Cardiac septum (tissue), 1 donor: ENCODE measurements around the gene TNP2. TPM values are rescaled to one million over a fixed set of nuclear protein-coding genes. Genes with fewer than 3 reads are reported as not detected.

Source experiments
- DNase-seq: peaks from one replicate; pipeline ENCODE4 v3.0.0-alpha.2; 2020; ENCODE audit warnings: low spot score
- intact Hi-C: fragments of 100-400 bp; cut with DNase I; formaldehyde crosslinking; loops from one replicate; pipeline ENCODE4 v1.14.0; 2022
- total RNA-seq: library from RNA; stranded (reverse); fragmentation: NEBNext Ultra II Directional; extraction: Animal tissue kit (Norgen Biotek cat#: 25700); gene quantifications from one replicate; pipeline ENCODE4 v1.2.1, GENCODE V29; 2021
- donor health status: DM: no; HTN: no; CAD: no.

The TNP2 gene
- total RNA-seq, 1 donor from 2014 or later, result not detected

- DNase-seq, result no peak
- intact Hi-C loops, result no loop called here
Measured at GRCh38 chr16:11280616-11281522, 11.7 kb upstream of the TNP2 start, which contains the start of gene PRM1. Gene PRM1, minus strand, starts transcription at chr16:11281330. Its CDS starts 92 bp downstream, at chr16:11281238.

GRCh38 chr16:11278681-11279628 lies 9.8 kb upstream of the TNP2 start:
- intact Hi-C loops, result no loop called here
- no peak for DNase-seq

- intact Hi-C loops, result no loop called here
Measured at GRCh38 chr16:11277607-11278337, 8.6 kb upstream of the TNP2 start.

DNA sequence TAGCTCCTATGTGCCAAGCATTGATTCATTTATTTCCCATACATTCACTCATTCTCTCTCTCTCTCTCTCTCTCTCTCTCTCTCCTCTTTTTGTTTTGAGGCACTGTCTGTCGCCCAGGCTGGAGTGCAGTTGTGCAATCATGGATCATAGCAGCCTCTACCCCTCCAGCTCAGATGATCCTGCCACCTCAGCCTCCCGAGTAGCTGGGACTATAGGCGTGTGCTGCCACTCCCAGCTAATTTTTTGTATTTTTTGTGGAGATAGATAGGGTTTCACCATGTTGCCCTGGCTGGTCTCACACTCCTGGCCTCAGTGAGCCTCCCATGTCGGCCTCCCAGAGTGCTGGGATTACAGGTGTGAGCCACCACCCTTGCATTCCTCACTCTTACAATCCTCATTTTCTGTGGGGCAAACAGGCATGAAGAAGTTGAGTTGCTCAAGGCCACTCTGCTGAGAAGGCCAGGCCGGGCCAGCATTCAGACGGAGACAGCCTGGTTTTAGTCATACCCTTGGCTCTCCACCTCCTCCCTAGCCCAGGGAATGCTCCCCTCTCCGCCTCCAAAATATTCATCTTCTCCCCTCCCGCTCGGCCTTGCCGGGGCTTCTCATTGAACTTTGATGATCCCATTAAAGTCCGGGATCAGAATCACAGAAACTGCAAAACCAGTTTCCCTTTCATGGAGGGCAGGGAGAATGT lies 7.9 kb upstream of the TNP2 start:
- no peak for DNase-seq
- intact Hi-C loops, result no loop called here

More at GRCh38 chr16:11277607-11278337, 8.6 kb upstream of the TNP2 start:
- no peak for DNase-seq

- intact Hi-C loops, result no loop called here
- no peak for DNase-seq
Measured at GRCh38 chr16:11276143-11276895, 7.2 kb upstream of the TNP2 start, which contains the start of gene PRM2. Gene PRM2, minus strand, starts transcription at chr16:11276480. Its CDS starts 110 bp downstream, at chr16:11276370.

DNA sequence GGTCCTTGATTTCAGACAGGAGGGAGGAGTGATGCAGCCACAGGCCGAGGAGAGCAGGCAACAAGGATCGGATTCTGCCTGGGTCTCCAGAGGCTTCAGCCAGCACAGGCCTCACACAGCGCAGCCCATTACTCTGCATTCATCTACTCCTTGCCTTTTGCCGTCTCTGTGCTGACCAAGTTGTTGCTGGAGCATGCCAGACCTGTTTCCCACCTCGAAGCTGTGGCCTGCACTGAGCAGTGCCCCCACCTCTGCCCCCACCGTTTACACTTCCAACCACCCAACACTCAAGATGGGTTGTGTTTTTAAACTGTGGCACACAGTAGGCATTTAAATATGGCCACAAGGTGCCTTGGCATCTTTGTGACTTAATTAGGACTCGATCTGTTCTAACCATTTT lies 5.8 kb upstream of the TNP2 start:
- intact Hi-C loops, result no loop called here
- no peak for DNase-seq

DNA sequence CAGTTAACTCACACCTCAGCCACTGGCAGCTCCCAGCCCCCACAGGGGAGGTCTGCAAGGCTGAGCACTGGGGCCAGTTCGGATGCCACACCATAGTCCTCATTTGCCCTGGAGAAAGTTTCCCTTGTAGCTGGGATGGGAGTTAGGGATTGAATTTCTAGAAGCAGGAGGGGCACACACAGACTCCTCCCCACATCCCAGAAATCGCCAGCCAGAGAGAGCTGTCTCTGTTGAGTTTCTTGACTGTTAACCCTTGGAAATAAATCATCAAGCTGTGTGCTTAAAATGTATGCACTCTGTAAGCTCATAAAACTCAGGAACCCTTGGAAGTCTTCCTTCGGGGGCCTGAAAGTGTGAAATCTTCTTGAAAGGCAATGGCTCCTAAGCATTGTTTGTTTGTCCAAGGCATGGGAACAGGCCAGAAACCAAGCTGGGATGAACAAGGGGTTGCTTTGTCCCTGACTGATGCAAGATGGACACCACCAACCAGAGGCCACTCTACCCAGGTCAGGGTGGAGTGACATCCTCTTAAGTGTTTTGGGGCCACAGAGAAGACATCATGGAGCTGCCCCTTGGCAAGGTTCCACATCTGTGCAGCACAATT lies 4.7 kb upstream of the TNP2 start:
- DNase-seq, result no peak
- intact Hi-C loops, result no loop called here

GRCh38 chr16:11272921-11273720 lies 4.0 kb upstream of the TNP2 start, which contains the start of gene PRM3:
Gene PRM3, minus strand, starts transcription at chr16:11273629. Its CDS starts 34 bp downstream, at chr16:11273595.
- DNase-seq, result no peak
- intact Hi-C loops, result no loop called here

DNA sequence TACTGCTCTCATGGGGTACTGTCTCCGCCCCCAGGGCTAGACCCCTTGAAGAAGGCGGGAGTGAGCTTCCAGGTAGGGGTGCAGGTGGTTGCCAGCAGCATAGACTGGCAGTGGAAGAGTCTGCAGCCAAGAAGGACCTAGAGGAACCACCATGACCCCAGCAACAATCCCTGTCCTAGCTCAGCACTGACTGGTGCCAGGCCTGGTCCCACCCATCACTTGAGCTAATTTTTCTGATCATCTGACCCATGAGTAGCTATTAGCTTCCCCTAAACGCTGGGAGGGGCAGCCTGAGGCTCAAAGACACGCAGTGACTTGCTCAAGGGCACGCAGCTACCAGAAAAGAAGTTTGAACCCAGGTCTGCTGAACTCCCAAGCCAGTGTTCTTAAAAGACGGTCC lies 3.4 kb upstream of the TNP2 start:
- intact Hi-C loops, result no loop called here
- DNase-seq, result no peak

DNA sequence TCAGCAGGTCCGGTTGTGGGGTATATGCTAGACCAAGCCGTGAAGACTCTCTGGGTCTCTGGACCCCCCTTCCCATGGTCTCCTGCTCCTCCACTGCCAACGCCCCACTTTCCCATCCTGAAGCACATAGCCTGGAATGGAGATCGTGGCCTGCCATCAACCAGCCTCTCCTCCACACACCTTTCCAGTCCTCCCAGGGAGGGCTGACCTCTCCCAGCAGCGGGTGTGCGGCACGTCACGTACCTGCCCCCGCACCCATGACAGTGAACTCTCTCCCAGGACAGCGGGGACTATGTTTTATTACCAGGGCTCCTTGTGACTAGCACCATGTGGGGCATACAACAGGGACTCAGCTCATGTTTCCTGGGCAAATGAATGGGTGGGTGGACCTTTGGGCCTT lies 2.5 kb upstream of the TNP2 start:
- intact Hi-C loops, result no loop called here

GRCh38 chr16:11270602-11271162 lies 1.6 kb upstream of the TNP2 start:
- intact Hi-C loops, result no loop called here
- DNase-seq, result no peak

More for the DNA sequence above, 2.5 kb upstream of the TNP2 start:
- no peak for DNase-seq

- DNase-seq, result no peak
- intact Hi-C loops, result no loop called here
Measured at GRCh38 chr16:11265124-11265523, 4.0 kb downstream of the TNP2 start.

DNA sequence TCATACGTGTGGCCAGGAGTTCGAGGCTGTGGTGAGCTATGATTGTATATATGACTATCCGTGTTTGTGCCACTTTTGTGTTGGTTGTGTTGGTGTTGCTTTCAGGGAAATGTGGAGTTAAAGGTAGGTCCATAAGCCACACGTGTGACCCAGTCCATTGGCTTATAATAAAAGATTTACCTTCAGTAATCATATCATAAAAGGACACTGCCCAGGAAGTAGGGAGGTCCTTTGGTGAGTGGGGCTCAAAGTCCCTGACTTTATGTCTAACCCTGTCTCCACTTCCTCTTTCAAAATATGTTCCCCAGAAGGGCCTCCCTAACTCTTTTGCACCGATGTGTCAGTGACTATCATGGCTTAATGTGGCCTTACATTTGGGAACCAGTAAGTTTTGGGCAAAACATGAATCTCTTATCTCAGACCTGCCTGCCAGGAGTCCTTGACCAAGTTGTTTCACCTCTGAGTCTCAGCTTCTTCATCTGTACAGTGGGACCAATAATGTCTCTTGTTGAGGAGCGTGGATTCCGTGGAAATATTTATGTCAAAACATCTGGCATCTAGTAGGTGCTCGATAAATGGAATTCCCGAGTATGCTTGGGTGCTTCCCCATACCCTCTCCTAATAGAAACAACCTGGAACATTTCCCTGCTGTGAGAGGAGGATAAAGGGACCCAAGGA lies 4.8 kb downstream of the TNP2 start:
- intact Hi-C loops, result no loop called here
- DNase-seq, result no peak

DNA sequence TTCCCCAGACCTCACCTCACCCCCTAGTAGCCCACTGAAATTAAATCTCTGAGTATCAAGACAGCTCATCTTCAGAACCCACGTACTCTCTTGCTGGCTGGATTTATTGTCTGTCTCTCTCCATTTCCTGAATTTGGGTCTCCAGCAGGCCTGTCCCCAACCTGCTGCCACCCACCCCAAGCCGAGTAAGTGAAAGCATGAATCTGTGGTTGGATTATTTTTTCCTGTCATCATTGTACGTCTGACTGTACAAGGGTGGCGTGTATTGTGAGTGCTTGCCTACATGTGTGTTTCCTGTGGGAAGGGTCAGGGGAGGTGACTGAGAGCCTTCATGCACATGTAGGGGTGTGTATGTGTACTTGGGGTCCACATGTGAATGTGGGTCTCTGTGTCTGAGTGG lies 5.4 kb downstream of the TNP2 start:
- no peak for DNase-seq
- intact Hi-C loops, result no loop called here

- DNase-seq, result no peak
- intact Hi-C loops, result no loop called here
Measured at GRCh38 chr16:11262915-11263314, 6.2 kb downstream of the TNP2 start.

- intact Hi-C loops, result no loop called here
- DNase-seq, result no peak
Measured at GRCh38 chr16:11260596-11260966, 8.5 kb downstream of the TNP2 start.
